Measurements from ENCODE around the gene CHRD.

CHRD gene

GRCh38 chr3:184380185-184380626 is 352 bp downstream of the CHRD start:
- no peak for TF ChIP-seq CTCF (IDR thresholded peaks at IDR 0.05; ENCODE audit: low read length, missing control alignments)
- peak overlapping the region; percentile 17 for H3K4me3 ChIP-seq (replicated peaks; ENCODE audit: low read depth, low read length)
- peak; percentile 31 for DNase-seq (ENCODE audit: low read depth)

GRCh38 chr3:184380627-184381260 is 890 bp downstream of the CHRD start:
- DNase-seq (ENCODE audit: low read depth): no peak
- no peak for TF ChIP-seq CTCF (IDR thresholded peaks at IDR 0.05; ENCODE audit: low read length, missing control alignments)
- H3K4me3 ChIP-seq (replicated peaks; ENCODE audit: low read depth, low read length): no peak overlapping the region

GRCh38 chr3:184381261-184382224 is 1.7 kb downstream of the CHRD start:
- H3K4me3 ChIP-seq (replicated peaks; ENCODE audit: low read depth, low read length): no peak overlapping the region
- DNase-seq (ENCODE audit: low read depth): no peak
- TF ChIP-seq CTCF (IDR thresholded peaks at IDR 0.05; ENCODE audit: low read length, missing control alignments): no peak

- no peak for DNase-seq (ENCODE audit: low read depth)
- no peak overlapping the region for H3K4me3 ChIP-seq (replicated peaks; ENCODE audit: low read depth, low read length)
- no peak for TF ChIP-seq CTCF (IDR thresholded peaks at IDR 0.05; ENCODE audit: low read length, missing control alignments)
These were observed 2.6 kb downstream of the CHRD start for GRCh38 chr3:184382326-184383032.

GRCh38 chr3:184383033-184383740 is 3.3 kb downstream of the CHRD start:
- DNase-seq (ENCODE audit: low read depth): no peak
- H3K4me3 ChIP-seq (replicated peaks; ENCODE audit: low read depth, low read length): no peak overlapping the region
- no peak for TF ChIP-seq CTCF (IDR thresholded peaks at IDR 0.05; ENCODE audit: low read length, missing control alignments)

- no peak for DNase-seq (ENCODE audit: low read depth)
- no peak for TF ChIP-seq CTCF (IDR thresholded peaks at IDR 0.05; ENCODE audit: low read length, missing control alignments)
- H3K4me3 ChIP-seq (replicated peaks; ENCODE audit: low read depth, low read length): no peak overlapping the region
These were observed 4.5 kb downstream of the CHRD start for GRCh38 chr3:184384342-184384741.
